HCT116 (cell line): ENCODE data around the gene TMEM178A.

Source experiments
- EGR1 ChIP-seq: IDR thresholded peaks from 2 replicates; pipeline ENCODE4 v1.6.1; 2012; ENCODE audit warnings: low read depth
- JUND ChIP-seq: IDR thresholded peaks from 2 replicates; pipeline ENCODE4 v1.6.1; 2012
- POLR2A ChIP-seq: IDR thresholded peaks from 2 replicates; pipeline ENCODE4 v1.7.0; 2011; ENCODE audit warnings: borderline replicate concordance; ENCODE audit not compliant: insufficient read depth, insufficient read length; ENCODE audit errors: extremely low read depth
- POLR2AphosphoS5 ChIP-seq: IDR thresholded peaks from 2 replicates; pipeline ENCODE4 v1.6.1; 2011; ENCODE audit warnings: mild to moderate bottlenecking, low read depth, low read length, moderate library complexity
- RAD21 ChIP-seq: IDR thresholded peaks from 2 replicates; pipeline ENCODE4 v1.6.1; 2012; ENCODE audit warnings: low read depth, mild to moderate bottlenecking
- REST ChIP-seq: IDR thresholded peaks from 2 replicates; pipeline ENCODE4 v1.6.1; 2012; ENCODE audit warnings: low read depth
- ZBTB33 ChIP-seq: IDR thresholded peaks from 2 replicates; pipeline ENCODE4 v1.6.1; 2011; ENCODE audit warnings: mild to moderate bottlenecking, low read length, moderate library complexity; ENCODE audit not compliant: insufficient replicate concordance; ENCODE audit errors: extremely low read depth
- ZNF274 ChIP-seq: fragments of 200-500 bp; sonication (Bioruptor generic); IDR thresholded peaks from 2 replicates; pipeline ENCODE4 v1.6.1; 2014; ENCODE audit warnings: mild to moderate bottlenecking, low read depth, low read length, inconsistent platforms
- TF ChIP-seq, protein P1 (sequence below), 3 experiments: fragments of 200-600 bp in 1 of 3; sonication (generic) in 1 of 3; IDR thresholded peaks in 2 of 3; conservative IDR thresholded peaks in 1 of 3; 2 replicates each; pipeline ENCODE4 v1.5.1; 2012 to 2017; ENCODE audit warnings: low read depth in 2 of 3, low read length in 2 of 3, antibody characterized with exemption in 1 of 3, borderline replicate concordance in 1 of 3, control low read depth in 1 of 3, mild to moderate bottlenecking in 1 of 3, mixed read lengths in 1 of 3, mixed run types in 1 of 3, moderate library complexity in 1 of 3; ENCODE audit not compliant: insufficient read depth in 1 of 3
- TF ChIP-seq, protein P2 (sequence below): IDR thresholded peaks from 2 replicates; pipeline ENCODE4 v1.6.1; 2012

- no peak for TF ChIP-seq POLR2AphosphoS5
- TF ChIP-seq ZBTB33: no peak
- TF ChIP-seq JUND: no peak
- TF ChIP-seq REST: no peak
- no peak for TF ChIP-seq ZNF274
- TF ChIP-seq RAD21: no peak
- TF ChIP-seq, protein P1, sequence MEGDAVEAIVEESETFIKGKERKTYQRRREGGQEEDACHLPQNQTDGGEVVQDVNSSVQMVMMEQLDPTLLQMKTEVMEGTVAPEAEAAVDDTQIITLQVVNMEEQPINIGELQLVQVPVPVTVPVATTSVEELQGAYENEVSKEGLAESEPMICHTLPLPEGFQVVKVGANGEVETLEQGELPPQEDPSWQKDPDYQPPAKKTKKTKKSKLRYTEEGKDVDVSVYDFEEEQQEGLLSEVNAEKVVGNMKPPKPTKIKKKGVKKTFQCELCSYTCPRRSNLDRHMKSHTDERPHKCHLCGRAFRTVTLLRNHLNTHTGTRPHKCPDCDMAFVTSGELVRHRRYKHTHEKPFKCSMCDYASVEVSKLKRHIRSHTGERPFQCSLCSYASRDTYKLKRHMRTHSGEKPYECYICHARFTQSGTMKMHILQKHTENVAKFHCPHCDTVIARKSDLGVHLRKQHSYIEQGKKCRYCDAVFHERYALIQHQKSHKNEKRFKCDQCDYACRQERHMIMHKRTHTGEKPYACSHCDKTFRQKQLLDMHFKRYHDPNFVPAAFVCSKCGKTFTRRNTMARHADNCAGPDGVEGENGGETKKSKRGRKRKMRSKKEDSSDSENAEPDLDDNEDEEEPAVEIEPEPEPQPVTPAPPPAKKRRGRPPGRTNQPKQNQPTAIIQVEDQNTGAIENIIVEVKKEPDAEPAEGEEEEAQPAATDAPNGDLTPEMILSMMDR (IDR thresholded peaks at IDR 0.05 in 2 of 3, conservative IDR thresholded peaks at IDR 0.05 in 1 of 3; ENCODE audit: borderline replicate concordance in 1 of 3, insufficient read depth in 1 of 3, low read depth in 2 of 3, low read length in 2 of 3): no peak
- TF ChIP-seq EGR1: no peak
- TF ChIP-seq POLR2A: no peak
- TF ChIP-seq, protein P2, sequence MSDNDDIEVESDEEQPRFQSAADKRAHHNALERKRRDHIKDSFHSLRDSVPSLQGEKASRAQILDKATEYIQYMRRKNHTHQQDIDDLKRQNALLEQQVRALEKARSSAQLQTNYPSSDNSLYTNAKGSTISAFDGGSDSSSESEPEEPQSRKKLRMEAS: no peak
Measured at GRCh38 chr2:39715095-39715494, 49.4 kb downstream of the TMEM178A start.
